Heart left ventricle (tissue), 13 donors: Measurements from ENCODE around the gene ATP5MG.

Source experiments
- POLR2A ChIP-seq, 2 donors: fragments of 450-650 bp; IDR thresholded peaks; one replicate each; pipeline ENCODE4 v1.6.1; 2017; ENCODE audit warnings: antibody characterized with exemption in 2 of 2, mild to moderate bottlenecking in 2 of 2, moderate library complexity in 2 of 2
- TF ChIP-seq, protein P1 (sequence below), 12 donors: fragments of 200-600 bp; sonication (generic) in 4 of 12; IDR thresholded peaks; one replicate each; pipeline versions ENCODE4 v1.5.0 to v1.8.0; 2018 to 2022; ENCODE audit warnings: antibody characterized with exemption in 12 of 12, mild to moderate bottlenecking in 5 of 12
- donor health status: ischemic (EF 13 %, LVEDD 7.1; RV severe dilation, severe dysfunction).
- donor health status: DM: no; HTN: yes; CAD: no.
- donor health status: DM: no; HTN: no; CAD: no.
- donor health status: ischemic (EF 25% LVEDD 6.9; RV normal size, moderate dysfunction).
- donor health status: ischemic (EF 25% LVEDD 5.7; RV mildly dilated, moderate dysfunction).
- donor health status: ischemic (EF 35%, LVEDD 5.7; RV mildly dilated, moderate dysfunction).
- donor health status: nonischemic (EF 11% LVEDD 7.7; RV severe dilation, severe dysfunction).
- donor health status: DM: yes; HTN: yes; CAD: no.
- donor health status: PGD.
- donor health status: ischemic (EF 29% LVEDD 5.4; RV normal size, mild dysfunction).
- donor health status: nonischemic (EF 23%, LVEDD 6.1; RV moderate dilation, normal function).

GRCh38 chr11:118398791-118399559 is 2.4 kb upstream of the ATP5MG start:
- TF ChIP-seq, protein P1, sequence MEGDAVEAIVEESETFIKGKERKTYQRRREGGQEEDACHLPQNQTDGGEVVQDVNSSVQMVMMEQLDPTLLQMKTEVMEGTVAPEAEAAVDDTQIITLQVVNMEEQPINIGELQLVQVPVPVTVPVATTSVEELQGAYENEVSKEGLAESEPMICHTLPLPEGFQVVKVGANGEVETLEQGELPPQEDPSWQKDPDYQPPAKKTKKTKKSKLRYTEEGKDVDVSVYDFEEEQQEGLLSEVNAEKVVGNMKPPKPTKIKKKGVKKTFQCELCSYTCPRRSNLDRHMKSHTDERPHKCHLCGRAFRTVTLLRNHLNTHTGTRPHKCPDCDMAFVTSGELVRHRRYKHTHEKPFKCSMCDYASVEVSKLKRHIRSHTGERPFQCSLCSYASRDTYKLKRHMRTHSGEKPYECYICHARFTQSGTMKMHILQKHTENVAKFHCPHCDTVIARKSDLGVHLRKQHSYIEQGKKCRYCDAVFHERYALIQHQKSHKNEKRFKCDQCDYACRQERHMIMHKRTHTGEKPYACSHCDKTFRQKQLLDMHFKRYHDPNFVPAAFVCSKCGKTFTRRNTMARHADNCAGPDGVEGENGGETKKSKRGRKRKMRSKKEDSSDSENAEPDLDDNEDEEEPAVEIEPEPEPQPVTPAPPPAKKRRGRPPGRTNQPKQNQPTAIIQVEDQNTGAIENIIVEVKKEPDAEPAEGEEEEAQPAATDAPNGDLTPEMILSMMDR (IDR thresholded peaks at IDR 0.05), result no peak
- TF ChIP-seq POLR2A (IDR thresholded peaks at IDR 0.05), result no peak
